GM19468 (cell line): Measurements from ENCODE around the gene TMEM222.

ENCODE experiments used
- ATAC-seq: cut with Tn5 transposase; IDR thresholded peaks from one replicate; pipeline ENCODE4 v1.9.1; 2021; ENCODE audit warnings: mild to moderate bottlenecking, moderate library complexity, moderate number of reproducible peaks; ENCODE audit not compliant: unreplicated experiment; ENCODE audit errors: extremely low read depth

Gene TMEM222

GRCh38 chr1:27303509-27303908 is 18.5 kb upstream of the TMEM222 start:
- no peak for ATAC-seq

GRCh38 chr1:27306071-27306470 is 15.9 kb upstream of the TMEM222 start:
- ATAC-seq = no peak

- no peak for ATAC-seq
These were observed 14.8 kb upstream of the TMEM222 start for GRCh38 chr1:27306892-27307761.

- ATAC-seq = no peak
These were observed 13.9 kb upstream of the TMEM222 start for GRCh38 chr1:27307874-27308598.

- ATAC-seq = no peak
These were observed 7.8 kb upstream of the TMEM222 start for GRCh38 chr1:27314169-27314568.

- no peak for ATAC-seq
These were observed 7.2 kb upstream of the TMEM222 start for GRCh38 chr1:27314737-27315136.

- no peak for ATAC-seq
These were observed 5.1 kb upstream of the TMEM222 start for GRCh38 chr1:27316860-27317259.

- ATAC-seq = no peak
These were observed 3.8 kb upstream of the TMEM222 start for GRCh38 chr1:27318136-27318535.

- no peak for ATAC-seq
These were observed 3.4 kb upstream of the TMEM222 start for GRCh38 chr1:27318596-27318995.

GRCh38 chr1:27322569-27323240 is 742 bp downstream of the TMEM222 start:
- ATAC-seq = no peak

- no peak for ATAC-seq
These were observed 3.3 kb downstream of the TMEM222 start for GRCh38 chr1:27325286-27325685.

GRCh38 chr1:27327964-27328363 is 6.0 kb downstream of the TMEM222 start:
- ATAC-seq = no peak

- ATAC-seq = no peak
These were observed 8.8 kb downstream of the TMEM222 start for GRCh38 chr1:27330786-27331185.

- no peak for ATAC-seq
These were observed 9.5 kb downstream of the TMEM222 start for GRCh38 chr1:27331426-27331825.

- no peak for ATAC-seq
These were observed 10.0 kb downstream of the TMEM222 start for GRCh38 chr1:27331922-27332321.

GRCh38 chr1:27332536-27333281 is 10.7 kb downstream of the TMEM222 start:
- no peak for ATAC-seq

- ATAC-seq = no peak
These were observed 11.8 kb downstream of the TMEM222 start for GRCh38 chr1:27333717-27334279.

GRCh38 chr1:27335506-27336422 is 13.8 kb downstream of the TMEM222 start:
- no peak for ATAC-seq

GRCh38 chr1:27336756-27337155 is 14.8 kb downstream of the TMEM222 start:
- ATAC-seq = no peak
